Subcutaneous abdominal adipose tissue (tissue), 5 donors: ENCODE measurements around the gene MORC1.

ENCODE experiments used
- H3K27ac ChIP-seq: one replicate; pipeline ENCODE4 v1.7.0; 2013; ENCODE audit warnings: low read depth, mild to moderate bottlenecking, inconsistent platforms, low read length, moderate library complexity
- H3K27me3 ChIP-seq, 5 donors: one replicate each; pipeline ENCODE4 v1.7.0; 2013; ENCODE audit warnings: low read length in 5 of 5, inconsistent platforms in 1 of 5; ENCODE audit not compliant: control insufficient read depth in 5 of 5, insufficient read depth in 4 of 5
- H3K36me3 ChIP-seq, 5 donors: one replicate each; pipeline ENCODE4 v1.7.0; 2013; ENCODE audit warnings: low read length in 5 of 5; ENCODE audit not compliant: control insufficient read depth in 5 of 5, insufficient read depth in 5 of 5
- H3K4me1 ChIP-seq, 5 donors: one replicate each; pipeline ENCODE4 v1.7.0; 2013; ENCODE audit warnings: low read length in 5 of 5, mild to moderate bottlenecking in 3 of 5, moderate library complexity in 1 of 5; ENCODE audit not compliant: control insufficient read depth in 5 of 5, insufficient read depth in 5 of 5
- H3K4me3 ChIP-seq, 5 donors: one replicate each; pipeline ENCODE4 v1.7.0; 2013; ENCODE audit warnings: low read length in 5 of 5, low read depth in 1 of 5
- H3K9ac ChIP-seq, 5 donors: one replicate each; pipeline ENCODE4 v1.7.0; 2013; ENCODE audit warnings: low read length in 5 of 5, mild to moderate bottlenecking in 4 of 5, moderate library complexity in 3 of 5
- H3K9me3 ChIP-seq, 5 donors: one replicate each; pipeline ENCODE4 v1.7.0; 2013; ENCODE audit warnings: low read length in 5 of 5; ENCODE audit not compliant: control insufficient read depth in 5 of 5
- donor health status: healthy.
- donor health status: healthy.
- donor health status: healthy.
- donor health status: healthy.
- donor health status: healthy.

MORC1 gene

DNA sequence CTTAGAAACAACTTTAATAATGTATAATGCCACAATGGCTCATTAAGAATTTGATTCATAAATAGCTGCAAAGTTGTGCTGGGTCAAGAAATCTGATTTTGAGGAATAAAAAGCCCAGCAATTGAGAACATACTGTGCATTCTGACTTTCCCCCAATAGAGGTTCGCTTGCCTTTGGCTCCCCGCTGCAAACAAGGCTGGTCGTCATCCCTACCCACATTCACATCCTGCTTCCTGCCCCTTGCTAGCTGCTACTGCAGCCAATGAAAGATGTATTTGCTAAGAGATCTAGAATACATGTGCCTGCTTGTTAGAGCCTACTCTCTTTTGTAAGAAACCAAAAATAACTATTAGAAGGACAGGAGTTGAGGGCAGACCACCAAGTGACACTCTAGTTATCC lies 112.5 kb downstream of the MORC1 start:
- H3K4me3 ChIP-seq = no peak overlapping the region

DNA sequence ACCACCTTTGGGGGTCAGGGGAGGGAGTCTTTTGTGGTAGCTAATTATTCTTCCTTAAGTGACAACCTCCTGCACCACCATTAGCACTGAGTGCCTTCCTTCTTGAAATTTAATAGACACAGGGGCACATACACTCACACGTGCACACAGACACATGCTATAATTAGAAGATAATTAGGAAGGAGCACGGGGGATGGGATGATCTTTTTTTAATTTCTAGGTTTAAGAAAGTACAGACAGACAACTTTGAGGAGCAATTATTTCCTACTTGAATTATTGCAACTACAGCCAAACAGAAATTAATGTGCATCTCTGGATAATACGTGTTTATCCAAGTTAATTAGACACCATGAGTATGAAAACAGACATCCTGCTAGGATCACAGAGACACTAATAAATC lies 119.5 kb downstream of the MORC1 start:
- no peak overlapping the region for H3K4me3 ChIP-seq
- H3K36me3 ChIP-seq = no peaks in the 10 kb centered on the region
- H3K4me1 ChIP-seq = no peaks in the 10 kb centered on the region
- no peaks in the 10 kb centered on the region for H3K27me3 ChIP-seq
- no peaks in the 10 kb centered on the region for H3K9me3 ChIP-seq
- no peak overlapping the region for H3K27ac ChIP-seq
- no peak overlapping the region for H3K9ac ChIP-seq

More for the DNA sequence above, 112.5 kb downstream of the MORC1 start:
- Histone ChIP-seq H3K27ac (no peak overlapping the region), H3K4me1 (no peaks in the 10 kb centered on the region), H3K9me3 (no peaks in the 10 kb centered on the region), H3K9ac (no peak overlapping the region), H3K36me3 (no peaks in the 10 kb centered on the region), H3K27me3 (no peaks in the 10 kb centered on the region)

DNA sequence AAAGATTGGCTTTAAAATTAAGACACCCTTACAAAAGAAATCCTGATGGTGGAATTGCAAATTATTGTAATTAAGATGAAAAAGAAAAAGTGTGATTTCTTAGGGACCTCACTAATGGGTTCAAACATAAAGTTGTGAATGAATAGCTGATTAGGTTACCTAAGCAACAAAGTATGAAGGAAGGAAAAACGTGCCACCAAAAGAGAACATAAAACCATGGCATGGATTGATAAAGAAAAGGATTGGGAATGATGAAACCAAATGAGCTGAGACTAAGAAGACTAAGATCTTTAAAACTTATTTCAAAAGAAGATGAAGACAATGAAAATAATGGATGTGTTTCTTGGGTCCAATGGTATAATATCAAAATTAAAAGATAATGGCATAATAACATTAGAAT lies 132.1 kb downstream of the MORC1 start:
- H3K4me3 ChIP-seq = no peak overlapping the region
- H3K27me3 ChIP-seq = no peaks in the 10 kb centered on the region
- H3K4me1 ChIP-seq = no peaks in the 10 kb centered on the region
- no peaks in the 10 kb centered on the region for H3K36me3 ChIP-seq
- no peak overlapping the region for H3K9ac ChIP-seq
- no peaks in the 10 kb centered on the region for H3K9me3 ChIP-seq
- no peak overlapping the region for H3K27ac ChIP-seq

DNA sequence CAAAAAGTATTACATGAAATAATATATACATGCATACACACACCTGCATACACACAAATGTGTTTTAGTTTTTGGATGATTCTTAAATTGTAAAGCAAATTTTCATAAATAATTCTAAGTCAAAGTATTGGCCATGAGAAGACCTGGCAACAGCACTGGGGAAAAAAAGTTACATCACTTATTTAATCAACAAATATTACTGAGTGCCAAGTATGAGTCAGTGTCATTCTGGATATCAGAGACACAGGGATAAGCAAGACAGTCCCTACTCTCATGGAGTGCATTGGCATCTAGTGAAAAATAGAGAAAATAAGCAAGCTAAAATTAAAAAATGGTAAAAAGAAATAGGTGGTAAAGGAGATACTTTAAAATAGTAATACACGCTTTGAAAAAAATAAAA lies 134.9 kb downstream of the MORC1 start:
- Histone ChIP-seq H3K27ac (no peak overlapping the region), H3K9me3 (no peaks in the 10 kb centered on the region), H3K4me1 (peaks cover 0 to 3% (median 0%) of the 10 kb centered on the region in 5 donors), H3K9ac (no peak overlapping the region), H3K36me3 (no peaks in the 10 kb centered on the region), H3K27me3 (no peaks in the 10 kb centered on the region), H3K4me3 (no peak overlapping the region)

DNA sequence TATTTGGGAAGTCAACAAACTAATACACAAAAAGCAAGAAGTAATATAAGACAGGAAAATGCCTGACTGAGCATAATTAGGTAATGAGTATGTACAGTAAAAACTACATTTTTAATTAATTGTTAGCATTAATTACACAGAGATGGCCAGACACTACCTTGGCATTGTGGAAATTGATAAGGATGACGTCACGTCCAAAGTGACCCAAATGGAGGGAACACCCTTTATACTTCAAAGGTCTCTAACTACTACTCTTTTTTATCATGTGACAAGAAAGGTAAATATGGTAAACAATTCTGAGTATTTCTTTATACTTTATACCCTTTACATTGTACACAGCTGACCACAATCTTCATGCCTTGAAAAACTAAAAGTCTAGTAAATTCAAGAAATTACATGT lies 141.9 kb downstream of the MORC1 start:
- H3K4me1 ChIP-seq = peaks cover 0 to 4% (median 0%) of the 10 kb centered on the region in 5 donors
- H3K27ac ChIP-seq = no peak overlapping the region
- H3K27me3 ChIP-seq = no peaks in the 10 kb centered on the region
- no peaks in the 10 kb centered on the region for H3K9me3 ChIP-seq
- H3K4me3 ChIP-seq = no peak overlapping the region
- H3K9ac ChIP-seq = no peak overlapping the region
- H3K36me3 ChIP-seq = no peaks in the 10 kb centered on the region

DNA sequence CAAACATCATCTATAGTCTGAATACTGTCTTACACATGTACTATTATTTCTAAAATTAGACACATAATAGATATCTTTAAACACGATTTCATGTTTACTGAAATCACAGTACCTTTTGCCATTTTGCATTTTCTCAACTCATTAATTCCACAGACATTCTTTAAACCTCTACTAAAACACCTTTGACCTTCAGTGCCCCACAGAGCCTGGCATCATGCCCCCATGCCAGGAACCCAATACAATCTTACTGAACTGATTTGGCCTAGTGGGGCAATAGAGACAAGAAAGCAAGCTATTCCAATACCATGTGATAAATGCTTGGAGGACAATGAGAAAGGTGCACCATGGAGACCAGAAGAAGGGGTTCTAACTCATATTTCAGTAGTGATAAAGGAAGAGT lies 144.9 kb downstream of the MORC1 start:
- Histone ChIP-seq H3K27ac (no peak overlapping the region), H3K4me1 (peaks cover 0 to under 1% (median 0%) of the 10 kb centered on the region in 5 donors), H3K9me3 (no peaks in the 10 kb centered on the region), H3K27me3 (no peaks in the 10 kb centered on the region), H3K4me3 (no peak overlapping the region), H3K9ac (no peak overlapping the region), H3K36me3 (no peaks in the 10 kb centered on the region)

DNA sequence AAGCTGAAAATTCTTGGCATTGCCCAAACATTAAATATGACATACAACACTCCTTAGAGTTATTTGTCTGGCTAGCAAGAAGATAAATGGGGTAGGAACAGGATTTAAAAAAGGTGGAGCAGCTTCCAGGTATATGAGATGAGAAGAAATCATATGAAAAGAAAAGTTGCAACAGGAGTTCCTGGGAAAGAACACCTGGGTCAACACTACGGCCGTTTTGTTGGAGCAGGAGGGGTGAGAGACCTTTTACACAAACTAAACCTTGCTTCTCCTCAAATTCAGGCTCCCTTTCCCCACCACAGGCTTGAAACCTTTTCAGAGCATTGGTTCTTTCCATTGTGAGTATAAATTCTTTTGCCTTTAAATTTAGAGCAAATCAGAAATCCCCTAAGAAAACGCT lies 145.5 kb downstream of the MORC1 start:
- no peak overlapping the region for H3K4me3 ChIP-seq
- no peaks in the 10 kb centered on the region for H3K4me1 ChIP-seq
- no peaks in the 10 kb centered on the region for H3K27me3 ChIP-seq
- no peak overlapping the region for H3K9ac ChIP-seq
- H3K9me3 ChIP-seq = no peaks in the 10 kb centered on the region
- H3K36me3 ChIP-seq = no peaks in the 10 kb centered on the region
- H3K27ac ChIP-seq = no peak overlapping the region

DNA sequence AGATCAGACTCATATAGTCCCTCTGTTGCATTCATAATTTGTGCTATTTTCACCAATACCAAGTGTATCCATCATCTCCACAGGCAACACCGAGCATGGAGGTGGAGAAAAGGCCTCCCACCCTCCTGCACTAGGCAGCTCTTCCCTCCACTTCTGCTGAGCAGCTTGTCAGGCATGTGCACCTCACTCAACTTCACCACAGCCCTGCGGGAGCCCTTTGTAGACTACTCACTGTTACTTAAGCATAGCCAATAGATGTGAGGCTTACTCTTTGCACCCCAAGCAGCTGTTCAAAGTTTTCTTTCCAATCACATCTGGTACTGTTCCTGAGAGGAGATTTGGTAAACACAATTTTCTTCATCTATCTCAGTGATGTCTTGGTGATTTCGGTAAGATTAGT lies 147.4 kb downstream of the MORC1 start:
- Histone ChIP-seq H3K9ac (no peak overlapping the region), H3K4me1 (no peaks in the 10 kb centered on the region), H3K9me3 (no peaks in the 10 kb centered on the region), H3K27me3 (no peaks in the 10 kb centered on the region), H3K4me3 (no peak overlapping the region), H3K36me3 (no peaks in the 10 kb centered on the region), H3K27ac (no peak overlapping the region)

DNA sequence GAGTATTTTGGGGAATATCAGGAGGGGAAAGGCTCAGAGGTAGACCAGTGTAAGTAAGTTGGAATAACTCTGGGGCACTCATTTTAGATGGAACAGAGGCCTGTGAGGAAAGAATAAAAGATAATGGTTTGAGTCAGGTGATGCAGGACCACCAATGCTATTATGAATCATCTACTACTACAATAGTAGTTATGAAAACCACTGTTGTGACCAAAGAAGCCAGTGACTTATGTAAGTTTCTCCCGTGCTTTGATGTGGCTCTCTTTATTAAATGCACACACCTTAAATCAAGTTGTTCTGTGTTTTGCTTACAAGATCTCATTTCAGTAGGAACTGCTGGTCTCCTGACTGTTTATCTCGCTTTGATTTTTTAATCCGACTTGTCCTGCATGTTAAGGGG lies 151.2 kb downstream of the MORC1 start:
- Histone ChIP-seq H3K4me3 (no peak overlapping the region), H3K27ac (no peak overlapping the region), H3K36me3 (no peaks in the 10 kb centered on the region), H3K27me3 (no peaks in the 10 kb centered on the region), H3K9ac (no peak overlapping the region), H3K4me1 (no peaks in the 10 kb centered on the region), H3K9me3 (no peaks in the 10 kb centered on the region)

DNA sequence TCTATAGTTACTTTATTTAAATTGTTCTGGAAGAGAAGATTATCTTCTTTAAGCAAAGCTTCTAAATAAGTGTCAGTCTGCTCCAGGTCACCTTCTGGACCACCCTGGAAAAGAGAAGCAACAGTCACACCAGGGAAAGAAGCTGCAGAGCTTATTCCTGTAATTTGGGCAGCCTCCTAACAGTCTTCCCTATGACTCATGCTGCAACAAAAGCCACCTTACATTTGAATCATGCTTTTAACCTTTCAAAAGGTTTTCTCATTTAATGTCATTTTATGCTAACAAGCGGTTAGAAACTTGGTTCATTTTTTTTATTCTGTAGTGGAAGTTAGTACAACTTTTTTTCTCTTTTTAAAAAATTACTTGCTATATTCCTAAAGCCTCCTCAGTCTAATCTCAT lies 158.9 kb downstream of the MORC1 start:
- Histone ChIP-seq H3K4me1 (no peaks in the 10 kb centered on the region), H3K9me3 (no peaks in the 10 kb centered on the region), H3K4me3 (no peak overlapping the region), H3K27me3 (no peaks in the 10 kb centered on the region), H3K27ac (no peak overlapping the region), H3K36me3 (no peaks in the 10 kb centered on the region), H3K9ac (no peak overlapping the region)

DNA sequence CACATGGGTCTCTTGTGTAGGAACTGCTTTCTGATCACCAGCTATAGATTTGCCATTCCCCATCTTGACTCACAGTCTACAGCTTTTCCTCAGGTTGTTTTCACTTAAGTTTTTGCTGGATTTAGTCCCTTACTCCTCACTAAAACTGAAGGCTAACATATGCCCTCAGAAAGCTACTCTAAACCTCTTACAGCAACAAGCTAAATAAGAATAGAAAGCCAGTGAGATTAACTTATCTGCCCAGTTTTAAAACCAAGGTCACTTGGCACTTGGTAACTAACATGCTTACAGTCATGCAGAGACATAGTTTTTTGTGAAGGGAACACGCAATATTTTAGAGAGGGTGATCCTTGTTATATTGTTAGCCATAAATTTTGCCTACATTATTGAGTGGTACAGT lies 164.2 kb downstream of the MORC1 start, which contains the start of gene GUCA1C:
Gene GUCA1C (minus strand): TSS at position 180 of the 400 bp plus-strand sequence. CDS start 117 bp downstream, at position 63.
- Histone ChIP-seq H3K36me3 (no peaks in the 10 kb centered on the region), H3K27ac (no peak within 1 kb of the TSS), H3K4me1 (no peaks in the 10 kb centered on the region), H3K9me3 (no peaks in the 10 kb centered on the region), H3K27me3 (no peaks in the 10 kb centered on the region), H3K9ac (no peak within 1 kb of the TSS), H3K4me3 (no peak within 1 kb of the TSS)
